Measurements from ENCODE around the gene HDAC5. TPM values are rescaled to one million over a fixed set of nuclear protein-coding genes. Genes with fewer than 3 reads are reported as not detected.
"Not testable (repeated sequence)": the region's sequence is repeated elsewhere in the genome, so short reads cannot be mapped to it uniquely, and the experiment has no call there.

HDAC5 gene
- total RNA-seq, 1 donor from 2014 or later = 44.4 TPM

- peak overlapping the region in 2 of 3 donors; percentile 43 to 64 for H3K9ac ChIP-seq (ENCODE audit: low read depth in 1 of 3, low read length in 3 of 3)
- not testable (repeated sequence) for H3K9me3 ChIP-seq (ENCODE audit: control insufficient read depth in 3 of 3, low read length in 3 of 3); H3K27me3 ChIP-seq (ENCODE audit: control insufficient read depth in 3 of 3, insufficient read depth in 3 of 3, low read length in 3 of 3)
- peak overlapping the region in 1 of 3 donors; percentile 13 for H3K4me3 ChIP-seq (ENCODE audit: low read length in 3 of 3)
- peaks cover 13 to 18% (median 14%) of the 10 kb centered on the region in 3 donors for H3K36me3 ChIP-seq (ENCODE audit: control insufficient read depth in 3 of 3, insufficient read depth in 3 of 3, low read length in 3 of 3)
- peak overlapping the region; percentile 5 for H3K27ac ChIP-seq (ENCODE audit: low read depth, low read length)
- peaks cover 74 to 82% (median 75%) of the 10 kb centered on the region in 3 donors for H3K4me1 ChIP-seq (ENCODE audit: control insufficient read depth in 3 of 3, insufficient read depth in 3 of 3, low read length in 3 of 3)
Measured at GRCh38 chr17:44120281-44120680, 3.2 kb downstream of the HDAC5 start.

GRCh38 chr17:44119798-44120197, 3.6 kb downstream of the HDAC5 start:
- peak overlapping the region in 1 of 3 donors; percentile 13 for H3K4me3 ChIP-seq (ENCODE audit: low read length in 3 of 3)
- peak overlapping the region in 2 of 3 donors; percentile 43 to 64 for H3K9ac ChIP-seq (ENCODE audit: low read depth in 1 of 3, low read length in 3 of 3)
- peaks cover 79 to 86% (median 80%) of the 10 kb centered on the region in 3 donors for H3K4me1 ChIP-seq (ENCODE audit: control insufficient read depth in 3 of 3, insufficient read depth in 3 of 3, low read length in 3 of 3)
- H3K9me3 ChIP-seq (ENCODE audit: control insufficient read depth in 3 of 3, low read length in 3 of 3) = no peaks in the 10 kb centered on the region
- peaks cover 17 to 19% (median 18%) of the 10 kb centered on the region in 3 donors for H3K36me3 ChIP-seq (ENCODE audit: control insufficient read depth in 3 of 3, insufficient read depth in 3 of 3, low read length in 3 of 3)
- no peaks in the 10 kb centered on the region for H3K27me3 ChIP-seq (ENCODE audit: control insufficient read depth in 3 of 3, insufficient read depth in 3 of 3, low read length in 3 of 3)
- H3K27ac ChIP-seq (ENCODE audit: low read depth, low read length) = peak overlapping the region; percentile 5

GRCh38 chr17:44119062-44119461, 4.4 kb downstream of the HDAC5 start:
- Histone ChIP-seq H3K27ac (ENCODE audit: low read depth, low read length) (no peak overlapping the region), H3K36me3 (ENCODE audit: control insufficient read depth in 3 of 3, insufficient read depth in 3 of 3, low read length in 3 of 3) (peaks cover 18 to 21% (median 20%) of the 10 kb centered on the region in 3 donors), H3K4me1 (ENCODE audit: control insufficient read depth in 3 of 3, insufficient read depth in 3 of 3, low read length in 3 of 3) (peaks cover 83 to 91% (median 84%) of the 10 kb centered on the region in 3 donors), H3K9ac (ENCODE audit: low read depth in 1 of 3, low read length in 3 of 3) (peak overlapping the region; percentile 13 to 64 (median 56)), H3K27me3 (ENCODE audit: control insufficient read depth in 3 of 3, insufficient read depth in 3 of 3, low read length in 3 of 3) (no peaks in the 10 kb centered on the region), H3K9me3 (ENCODE audit: control insufficient read depth in 3 of 3, low read length in 3 of 3) (no peaks in the 10 kb centered on the region), H3K4me3 (ENCODE audit: low read length in 3 of 3) (peak overlapping the region in 2 of 3 donors; percentile 20 to 41)

GRCh38 chr17:44118427-44119050, 4.9 kb downstream of the HDAC5 start:
- Histone ChIP-seq H3K9ac (ENCODE audit: low read depth in 1 of 3, low read length in 3 of 3) (peak overlapping the region; percentile 43 to 64 (median 56)), H3K36me3 (ENCODE audit: control insufficient read depth in 3 of 3, insufficient read depth in 3 of 3, low read length in 3 of 3) (peaks cover 20 to 25% (median 24%) of the 10 kb centered on the region in 3 donors), H3K9me3 (ENCODE audit: control insufficient read depth in 3 of 3, low read length in 3 of 3) (no peaks in the 10 kb centered on the region), H3K4me3 (ENCODE audit: low read length in 3 of 3) (no peak overlapping the region), H3K27ac (ENCODE audit: low read depth, low read length) (no peak overlapping the region), H3K27me3 (ENCODE audit: control insufficient read depth in 3 of 3, insufficient read depth in 3 of 3, low read length in 3 of 3) (no peaks in the 10 kb centered on the region), H3K4me1 (ENCODE audit: control insufficient read depth in 3 of 3, insufficient read depth in 3 of 3, low read length in 3 of 3) (peaks cover 85 to 91% (median 88%) of the 10 kb centered on the region in 3 donors)

- Histone ChIP-seq H3K27me3 (ENCODE audit: control insufficient read depth in 3 of 3, insufficient read depth in 3 of 3, low read length in 3 of 3) (no peaks in the 10 kb centered on the region), H3K4me1 (ENCODE audit: control insufficient read depth in 3 of 3, insufficient read depth in 3 of 3, low read length in 3 of 3) (peaks cover 93 to 98% (median 96%) of the 10 kb centered on the region in 3 donors), H3K4me3 (ENCODE audit: low read length in 3 of 3) (no peak overlapping the region), H3K9ac (ENCODE audit: low read depth in 1 of 3, low read length in 3 of 3) (peak overlapping the region in 2 of 3 donors; percentile 49 to 75), H3K27ac (ENCODE audit: low read depth, low read length) (no peak overlapping the region), H3K9me3 (ENCODE audit: control insufficient read depth in 3 of 3, low read length in 3 of 3) (no peaks in the 10 kb centered on the region), H3K36me3 (ENCODE audit: control insufficient read depth in 3 of 3, insufficient read depth in 3 of 3, low read length in 3 of 3) (peaks cover 21 to 25% (median 25%) of the 10 kb centered on the region in 3 donors)
Measured at GRCh38 chr17:44117351-44117750, 6.1 kb downstream of the HDAC5 start.

- no peaks in the 10 kb centered on the region for H3K9me3 ChIP-seq (ENCODE audit: control insufficient read depth in 3 of 3, low read length in 3 of 3)
- H3K27me3 ChIP-seq (ENCODE audit: control insufficient read depth in 3 of 3, insufficient read depth in 3 of 3, low read length in 3 of 3) = no peaks in the 10 kb centered on the region
- H3K4me1 ChIP-seq (ENCODE audit: control insufficient read depth in 3 of 3, insufficient read depth in 3 of 3, low read length in 3 of 3) = peaks cover 93 to 98% (median 94%) of the 10 kb centered on the region in 3 donors
- peaks cover 21 to 25% (median 25%) of the 10 kb centered on the region in 3 donors for H3K36me3 ChIP-seq (ENCODE audit: control insufficient read depth in 3 of 3, insufficient read depth in 3 of 3, low read length in 3 of 3)
- H3K9ac ChIP-seq (ENCODE audit: low read depth in 1 of 3, low read length in 3 of 3) = peak overlapping the region; percentile 30 to 75 (median 55)
- no peak overlapping the region for H3K4me3 ChIP-seq (ENCODE audit: low read length in 3 of 3)
- peak overlapping the region; percentile 93 for H3K27ac ChIP-seq (ENCODE audit: low read depth, low read length)
Measured at GRCh38 chr17:44115585-44116415, 7.6 kb downstream of the HDAC5 start.

- H3K9ac ChIP-seq (ENCODE audit: low read depth in 1 of 3, low read length in 3 of 3) = peak overlapping the region; percentile 40 to 75 (median 59)
- H3K27ac ChIP-seq (ENCODE audit: low read depth, low read length) = peak overlapping the region; percentile 93
- H3K4me3 ChIP-seq (ENCODE audit: low read length in 3 of 3) = no peak overlapping the region
- H3K36me3 ChIP-seq (ENCODE audit: control insufficient read depth in 3 of 3, insufficient read depth in 3 of 3, low read length in 3 of 3) = peaks cover 20 to 35% (median 22%) of the 10 kb centered on the region in 3 donors
- peaks cover 93 to 98% (median 94%) of the 10 kb centered on the region in 3 donors for H3K4me1 ChIP-seq (ENCODE audit: control insufficient read depth in 3 of 3, insufficient read depth in 3 of 3, low read length in 3 of 3)
- no peaks in the 10 kb centered on the region for H3K9me3 ChIP-seq (ENCODE audit: control insufficient read depth in 3 of 3, low read length in 3 of 3)
- H3K27me3 ChIP-seq (ENCODE audit: control insufficient read depth in 3 of 3, insufficient read depth in 3 of 3, low read length in 3 of 3) = no peaks in the 10 kb centered on the region
Measured at GRCh38 chr17:44113868-44114840, 9.3 kb downstream of the HDAC5 start.

- no peaks in the 10 kb centered on the region for H3K9me3 ChIP-seq (ENCODE audit: control insufficient read depth in 3 of 3, low read length in 3 of 3)
- H3K36me3 ChIP-seq (ENCODE audit: control insufficient read depth in 3 of 3, insufficient read depth in 3 of 3, low read length in 3 of 3) = peaks cover 19 to 35% (median 22%) of the 10 kb centered on the region in 3 donors
Measured at GRCh38 chr17:44113382-44113781, 10.1 kb downstream of the HDAC5 start.

More at GRCh38 chr17:44113382-44113781, 10.1 kb downstream of the HDAC5 start:
- H3K4me3 ChIP-seq (ENCODE audit: low read length in 3 of 3) = peak overlapping the region in 1 of 3 donors; percentile 35
- peaks cover 92 to 97% (median 93%) of the 10 kb centered on the region in 3 donors for H3K4me1 ChIP-seq (ENCODE audit: control insufficient read depth in 3 of 3, insufficient read depth in 3 of 3, low read length in 3 of 3)
- no peaks in the 10 kb centered on the region for H3K27me3 ChIP-seq (ENCODE audit: control insufficient read depth in 3 of 3, insufficient read depth in 3 of 3, low read length in 3 of 3)
- peak overlapping the region; percentile 93 for H3K27ac ChIP-seq (ENCODE audit: low read depth, low read length)
- H3K9ac ChIP-seq (ENCODE audit: low read depth in 1 of 3, low read length in 3 of 3) = peak overlapping the region; percentile 3 to 75 (median 57)

Data from skeletal muscle tissue (tissue), 4 donors.